Natural killer cell (primary cell): Measurements from ENCODE around the gene MELTF. TPM values are rescaled to one million over a fixed set of nuclear protein-coding genes. Genes with fewer than 3 reads are reported as not detected.

Experiments used
- ATAC-seq, 3 donors: fragments of 150-1000 bp in 2 of 3; fragments of 200-7000 bp in 1 of 3; cut with Tn5 transposase; 1 replicate in 1 of 3; 2 replicates in 2 of 3; pipeline ENCODE4 v1.10.0; 2021; ENCODE audit warnings: mild to moderate bottlenecking in 2 of 3, moderate library complexity in 2 of 3
- DNase-seq, 2 donors: peaks; one replicate each; pipeline versions ENCODE4 v3.0.0 to v3.0.0-alpha.2; 2013 to 2021; ENCODE audit warnings: mixed read lengths in 1 of 2
- H3K27ac ChIP-seq: one replicate; pipeline ENCODE4 v1.5.1; 2013; ENCODE audit warnings: mild to moderate bottlenecking, low read length
- H3K27me3 ChIP-seq: one replicate; pipeline ENCODE4 v1.6.1; 2013; ENCODE audit warnings: low read length; ENCODE audit not compliant: control insufficient read depth, insufficient read depth
- H3K36me3 ChIP-seq: one replicate; pipeline ENCODE4 v1.6.1; 2013; ENCODE audit warnings: low read length; ENCODE audit not compliant: control insufficient read depth, insufficient read depth
- H3K4me1 ChIP-seq: one replicate; pipeline ENCODE4 v1.6.1; 2013; ENCODE audit warnings: low read length; ENCODE audit not compliant: control insufficient read depth, insufficient read depth
- H3K4me3 ChIP-seq: one replicate; pipeline ENCODE4 v1.5.1; 2013; ENCODE audit warnings: low read length
- H3K9me3 ChIP-seq: one replicate; pipeline ENCODE4 v1.6.1; 2013; ENCODE audit warnings: low read length; ENCODE audit not compliant: control insufficient read depth, insufficient read depth
- H3K27ac Mint-ChIP-seq, 2 donors: one replicate each; pipeline ENCODE4 v1.8.0; 2022; ENCODE audit warnings: mild to moderate bottlenecking in 2 of 2, mixed read lengths in 2 of 2, moderate library complexity in 1 of 2
- H3K27me3 Mint-ChIP-seq, 2 donors: one replicate each; pipeline ENCODE4 v1.8.0; 2022; ENCODE audit warnings: low read depth in 2 of 2, mixed read lengths in 2 of 2
- H3K36me3 Mint-ChIP-seq: one replicate; pipeline ENCODE4 v1.8.0; 2022; ENCODE audit warnings: mixed read lengths
- H3K4me1 Mint-ChIP-seq, 2 donors: one replicate each; pipeline ENCODE4 v1.8.0; 2022; ENCODE audit warnings: mixed read lengths in 2 of 2
- H3K4me3 Mint-ChIP-seq: one replicate; pipeline ENCODE4 v1.8.0; 2022; ENCODE audit warnings: mild to moderate bottlenecking, moderate library complexity, mixed read lengths
- H3K9me3 Mint-ChIP-seq, 2 donors: one replicate each; pipeline ENCODE4 v1.8.0; 2022; ENCODE audit warnings: mixed read lengths in 2 of 2
- CTCF ChIP-seq: fragments of 200-600 bp; IDR thresholded peaks from one replicate; pipeline ENCODE4 v1.8.0; 2022; ENCODE audit warnings: antibody characterized with exemption
- WGBS: methylation state at CpG from one replicate; pipeline ENCODE4 v1.1.7; 2013; ENCODE audit warnings: missing lambda C conversion rate; ENCODE audit not compliant: insufficient coverage; 5-methylcytosine and 5-hydroxymethylcytosine counted together
- intact Hi-C: fragments of 100-400 bp; cut with micrococcal nuclease; formaldehyde crosslinking; loops from one replicate; pipeline ENCODE4 v1.14.2; 2022
- total RNA-seq, 4 donors: library from RNA; stranded (reverse); fragments of 120-200 nt in 1 of 4; gene quantifications; one replicate each; pipeline versions ENCODE4 v1.2.3 to v1.2.4, GENCODE V29; 2013 to 2022

The MELTF gene
- total RNA-seq, 3 donors from 2014 or later (not counting 1 experiment from before 2014, with no cell fraction given) = 2.4 to 4.3 (median 4.0) TPM

- 92% methylated on average over 16 of the region's 20 CpGs for WGBS
- Mint-ChIP-seq H3K4me1 (peaks cover 0 to 14% of the 10 kb centered on the region in 2 donors), H3K9me3 (no peaks in the 10 kb centered on the region), H3K27me3 (peaks cover 0 to 7% of the 10 kb centered on the region in 2 donors), H3K27ac (peak overlapping the region; percentile 39 to 73), H3K36me3 (no peaks in the 10 kb centered on the region), H3K4me3 (peak overlapping the region; percentile 87)
- no peak for TF ChIP-seq CTCF
- no peaks in the 10 kb centered on the region for H3K27me3 ChIP-seq
- DNase-seq (no peak), ATAC-seq (no peak)
- intact Hi-C loops = no loop called here
- no peak overlapping the region for H3K4me3 ChIP-seq
- H3K9me3 ChIP-seq = no peaks in the 10 kb centered on the region
- no peaks in the 10 kb centered on the region for H3K36me3 ChIP-seq
- H3K27ac ChIP-seq = no peak overlapping the region
- H3K4me1 ChIP-seq = peaks cover 13% of the 10 kb centered on the region
Measured at GRCh38 chr3:197001106-197001971, 28.3 kb downstream of the MELTF start.

GRCh38 chr3:197000211-197000610 lies 29.4 kb downstream of the MELTF start:
- Histone ChIP-seq H3K27me3 (no peaks in the 10 kb centered on the region), H3K4me3 (no peak overlapping the region), H3K9me3 (no peaks in the 10 kb centered on the region), H3K4me1 (peaks cover 13% of the 10 kb centered on the region), H3K27ac (no peak overlapping the region), H3K36me3 (no peaks in the 10 kb centered on the region)
- Mint-ChIP-seq H3K4me1 (peaks cover 0 to 14% of the 10 kb centered on the region in 2 donors), H3K9me3 (no peaks in the 10 kb centered on the region), H3K27me3 (peaks cover 0 to 5% of the 10 kb centered on the region in 2 donors), H3K36me3 (no peaks in the 10 kb centered on the region), H3K27ac (no peak overlapping the region), H3K4me3 (no peak overlapping the region)
- WGBS = 88% methylated on average over 5 of the region's 5 CpGs
- DNase-seq = no peak
- no peak for ATAC-seq
- intact Hi-C loops = no loop called here
- TF ChIP-seq CTCF = no peak

- Histone ChIP-seq H3K9me3 (no peaks in the 10 kb centered on the region), H3K27me3 (no peaks in the 10 kb centered on the region), H3K36me3 (no peaks in the 10 kb centered on the region), H3K4me1 (peaks cover 13% of the 10 kb centered on the region), H3K27ac (no peak overlapping the region), H3K4me3 (no peak overlapping the region)
- no peaks in the 10 kb centered on the region for H3K9me3 Mint-ChIP-seq
- H3K36me3 Mint-ChIP-seq = no peaks in the 10 kb centered on the region
- ATAC-seq = no peak
- H3K27ac Mint-ChIP-seq = no peak overlapping the region
- no peak for DNase-seq
- intact Hi-C loops = no loop called here
- 94% methylated on average over 21 of the region's 21 CpGs for WGBS
- peaks cover 0 to 14% of the 10 kb centered on the region in 2 donors for H3K4me1 Mint-ChIP-seq
- H3K4me3 Mint-ChIP-seq = no peak overlapping the region
- no peaks in the 10 kb centered on the region for H3K27me3 Mint-ChIP-seq
- no peak for TF ChIP-seq CTCF
Measured at GRCh38 chr3:196998966-196999760, 30.5 kb downstream of the MELTF start.
